Measurements from ENCODE around the gene CDH4. TPM values are rescaled to one million over a fixed set of nuclear protein-coding genes. Genes with fewer than 3 reads are reported as not detected.

CDH4 gene
- total RNA-seq, 1 donor from 2014 or later, result 12.1 TPM

GRCh38 chr20:61394088-61394799 is 142.2 kb downstream of the CDH4 start:
- DNase-seq (ENCODE audit: low read depth) (no peak), FAIRE-seq (no peak)
- TF ChIP-seq, protein P1, sequence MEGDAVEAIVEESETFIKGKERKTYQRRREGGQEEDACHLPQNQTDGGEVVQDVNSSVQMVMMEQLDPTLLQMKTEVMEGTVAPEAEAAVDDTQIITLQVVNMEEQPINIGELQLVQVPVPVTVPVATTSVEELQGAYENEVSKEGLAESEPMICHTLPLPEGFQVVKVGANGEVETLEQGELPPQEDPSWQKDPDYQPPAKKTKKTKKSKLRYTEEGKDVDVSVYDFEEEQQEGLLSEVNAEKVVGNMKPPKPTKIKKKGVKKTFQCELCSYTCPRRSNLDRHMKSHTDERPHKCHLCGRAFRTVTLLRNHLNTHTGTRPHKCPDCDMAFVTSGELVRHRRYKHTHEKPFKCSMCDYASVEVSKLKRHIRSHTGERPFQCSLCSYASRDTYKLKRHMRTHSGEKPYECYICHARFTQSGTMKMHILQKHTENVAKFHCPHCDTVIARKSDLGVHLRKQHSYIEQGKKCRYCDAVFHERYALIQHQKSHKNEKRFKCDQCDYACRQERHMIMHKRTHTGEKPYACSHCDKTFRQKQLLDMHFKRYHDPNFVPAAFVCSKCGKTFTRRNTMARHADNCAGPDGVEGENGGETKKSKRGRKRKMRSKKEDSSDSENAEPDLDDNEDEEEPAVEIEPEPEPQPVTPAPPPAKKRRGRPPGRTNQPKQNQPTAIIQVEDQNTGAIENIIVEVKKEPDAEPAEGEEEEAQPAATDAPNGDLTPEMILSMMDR (IDR thresholded peaks at IDR 0.05; ENCODE audit: insufficient read depth, low read length, severe bottlenecking), result no peak
- Histone ChIP-seq H3K27me3 (ENCODE audit: control insufficient read depth, insufficient read depth, low read length) (no peaks in the 10 kb centered on the region), H3K4me3 (ENCODE audit: low read depth, low read length) (no peak overlapping the region), H3K36me3 (ENCODE audit: control insufficient read depth, insufficient read depth, low read length) (no peaks in the 10 kb centered on the region)

- TF ChIP-seq, protein P1 (IDR thresholded peaks at IDR 0.05; ENCODE audit: insufficient read depth, low read length, severe bottlenecking), result no peak
- DNase-seq (ENCODE audit: low read depth) (no peak), FAIRE-seq (no peak)
- H3K36me3 ChIP-seq (ENCODE audit: control insufficient read depth, insufficient read depth, low read length), result no peaks in the 10 kb centered on the region
- H3K4me3 ChIP-seq (ENCODE audit: low read depth, low read length), result no peak overlapping the region
- no peaks in the 10 kb centered on the region for H3K27me3 ChIP-seq (ENCODE audit: control insufficient read depth, insufficient read depth, low read length)
Observed at GRCh38 chr20:61396262-61396848, 144.3 kb downstream of the CDH4 start.

- FAIRE-seq (no peak), DNase-seq (ENCODE audit: low read depth) (no peak)
- Histone ChIP-seq H3K27me3 (ENCODE audit: control insufficient read depth, insufficient read depth, low read length) (no peaks in the 10 kb centered on the region), H3K4me3 (ENCODE audit: low read depth, low read length) (no peak overlapping the region), H3K36me3 (ENCODE audit: control insufficient read depth, insufficient read depth, low read length) (no peaks in the 10 kb centered on the region)
- TF ChIP-seq, protein P1 (IDR thresholded peaks at IDR 0.05; ENCODE audit: insufficient read depth, low read length, severe bottlenecking), result no peak
Observed at GRCh38 chr20:61397146-61397545, 145.1 kb downstream of the CDH4 start.

DNA sequence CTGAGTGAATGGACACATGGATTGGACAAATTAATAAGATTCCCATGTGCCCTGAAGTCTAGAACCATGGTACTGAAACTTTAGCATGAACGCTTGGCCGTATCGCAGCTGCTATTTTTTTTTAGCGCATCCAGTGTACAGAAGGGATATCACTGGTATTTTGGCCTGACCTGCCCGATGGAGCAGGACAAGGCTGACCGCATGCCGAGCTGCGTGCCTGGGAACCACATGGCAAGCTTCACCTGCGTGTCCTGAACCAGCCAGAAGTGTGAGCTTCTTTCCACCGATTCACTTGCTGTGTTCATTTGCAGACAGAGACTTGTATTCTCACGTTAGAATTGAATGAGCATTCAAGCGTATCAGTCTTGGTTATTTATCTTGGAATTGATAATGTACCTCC is 145.7 kb downstream of the CDH4 start:
- TF ChIP-seq, protein P1 (IDR thresholded peaks at IDR 0.05; ENCODE audit: insufficient read depth, low read length, severe bottlenecking), result no peak
- Histone ChIP-seq H3K4me3 (ENCODE audit: low read depth, low read length) (no peak overlapping the region), H3K27me3 (ENCODE audit: control insufficient read depth, insufficient read depth, low read length) (no peaks in the 10 kb centered on the region), H3K36me3 (ENCODE audit: control insufficient read depth, insufficient read depth, low read length) (no peaks in the 10 kb centered on the region)
- no peak for FAIRE-seq
- no peak for DNase-seq (ENCODE audit: low read depth)

GRCh38 chr20:61399433-61399832 is 147.4 kb downstream of the CDH4 start:
- TF ChIP-seq, protein P1 (IDR thresholded peaks at IDR 0.05; ENCODE audit: insufficient read depth, low read length, severe bottlenecking), result no peak
- Histone ChIP-seq H3K27me3 (ENCODE audit: control insufficient read depth, insufficient read depth, low read length) (no peaks in the 10 kb centered on the region), H3K36me3 (ENCODE audit: control insufficient read depth, insufficient read depth, low read length) (no peaks in the 10 kb centered on the region), H3K4me3 (ENCODE audit: low read depth, low read length) (no peak overlapping the region)
- FAIRE-seq (no peak), DNase-seq (ENCODE audit: low read depth) (no peak)
